Neural progenitor cell (in vitro differentiated cells): ENCODE data around the gene CDC5L.

Experiments
- CTCF ChIP-seq: fragments of 200-600 bp; sonication (generic); IDR thresholded peaks from 2 replicates; pipeline ENCODE4 v1.5.1; 2017; ENCODE audit warnings: antibody characterized with exemption, mild to moderate bottlenecking
- EZH2 ChIP-seq: fragments of 200-600 bp; sonication (generic); IDR thresholded peaks from 2 replicates; pipeline ENCODE4 v1.6.1; 2017; ENCODE audit warnings: antibody characterized with exemption, mild to moderate bottlenecking, moderate library complexity
- EZH2phosphoT487 ChIP-seq: fragments of 200-600 bp; sonication (generic); IDR thresholded peaks from 2 replicates; pipeline ENCODE4 v1.6.1; 2017; ENCODE audit warnings: antibody characterized with exemption

GRCh38 chr6:44468835-44469234 lies 81.3 kb downstream of the CDC5L start:
- TF ChIP-seq CTCF: no peak
- no peak for TF ChIP-seq EZH2
- TF ChIP-seq EZH2phosphoT487: no peak
